ENCODE measurements around the gene RNASEL.

DNA sequence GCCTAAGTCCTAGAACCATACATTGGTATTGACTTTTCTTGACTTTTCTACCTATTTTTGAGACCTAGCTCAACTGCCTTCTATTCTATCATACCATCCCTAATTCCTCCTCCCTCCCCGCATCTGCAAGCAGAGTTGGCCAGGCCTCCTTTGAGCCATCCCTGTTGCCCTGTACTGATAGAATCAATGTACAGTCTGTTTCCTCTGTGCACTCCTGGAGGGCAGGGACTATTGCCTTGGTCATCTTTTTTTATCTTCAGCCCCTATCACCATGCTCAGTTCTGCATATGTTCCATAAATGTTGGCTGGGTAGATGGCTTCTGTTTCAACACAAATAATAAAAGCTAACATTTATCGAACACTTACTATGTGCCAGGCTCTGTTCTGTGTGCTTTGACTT, 19.2 kb upstream of the RNASEL start:
- TF ChIP-seq MEIS2 (CRISPR knock-in tag; IDR thresholded peaks at IDR 0.05), result no peak
- no peak for TF ChIP-seq SETDB1 (CRISPR knock-in tag; IDR thresholded peaks at IDR 0.05; ENCODE audit: borderline replicate concordance)
- TF ChIP-seq ZNF333 (CRISPR knock-in tag; IDR thresholded peaks at IDR 0.05; ENCODE audit: borderline replicate concordance), result no peak
- TF ChIP-seq ZNF777 (CRISPR knock-in tag; IDR thresholded peaks at IDR 0.05), result no peak
- TF ChIP-seq ZBTB20 (CRISPR knock-in tag; IDR thresholded peaks at IDR 0.05; ENCODE audit: borderline replicate concordance, low read depth), result no peak
- TF ChIP-seq TERF1 (CRISPR knock-in tag; IDR thresholded peaks at IDR 0.05), result no peak
- no peak for TF ChIP-seq FOXA1 (IDR thresholded peaks at IDR 0.05)
- TF ChIP-seq FOXA1 (CRISPR knock-in tag; IDR thresholded peaks at IDR 0.05), result no peak
- no peak for TF ChIP-seq SNAPC4 (CRISPR knock-in tag; IDR thresholded peaks at IDR 0.05)
- TF ChIP-seq KLF9 (CRISPR knock-in tag; IDR thresholded peaks at IDR 0.05; ENCODE audit: low read depth), result no peak
- no peak for TF ChIP-seq ZNF614 (CRISPR knock-in tag; IDR thresholded peaks at IDR 0.05; ENCODE audit: borderline replicate concordance)
